ENCODE measurements around the gene ASXL2.

ASXL2 gene

GRCh38 chr2:25816249-25816648 lies 62.0 kb downstream of the ASXL2 start:
- no peak for TF ChIP-seq CTCF (IDR thresholded peaks at IDR 0.05; ENCODE audit: low read depth, low read length)
- H3K4me1 ChIP-seq = peaks cover 8% of the 10 kb centered on the region
- DNase-seq = no peak

GRCh38 chr2:25814681-25815080 lies 63.6 kb downstream of the ASXL2 start:
- Histone ChIP-seq H3K4me1 (peaks cover 8% of the 10 kb centered on the region), H3K9me3 (no peaks in the 10 kb centered on the region), H3K27me3 (no peaks in the 10 kb centered on the region), H3K36me3 (no peaks in the 10 kb centered on the region; the same call in 1 of the 2 replicates), H3K4me3 (ENCODE audit: low read depth, low read length) (no peak overlapping the region)
- DNase-seq = no peak
- TF ChIP-seq CTCF (IDR thresholded peaks at IDR 0.05; ENCODE audit: low read depth, low read length) = no peak

More at GRCh38 chr2:25816249-25816648, 62.0 kb downstream of the ASXL2 start:
- Histone ChIP-seq H3K4me3 (ENCODE audit: low read depth, low read length) (no peak overlapping the region), H3K36me3 (no peaks in the 10 kb centered on the region), H3K9me3 (no peaks in the 10 kb centered on the region), H3K27me3 (no peaks in the 10 kb centered on the region)

- TF ChIP-seq CTCF (IDR thresholded peaks at IDR 0.05; ENCODE audit: low read depth, low read length) = no peak
- peaks cover 6% of the 10 kb centered on the region for H3K36me3 ChIP-seq
- peaks cover 8% of the 10 kb centered on the region for H3K4me1 ChIP-seq
- DNase-seq = no peak
- no peak overlapping the region for H3K4me3 ChIP-seq (ENCODE audit: low read depth, low read length)
- H3K27me3 ChIP-seq = no peaks in the 10 kb centered on the region
- H3K9me3 ChIP-seq = no peaks in the 10 kb centered on the region
These were observed 67.9 kb downstream of the ASXL2 start for GRCh38 chr2:25810428-25810827.

- H3K27me3 ChIP-seq = no peaks in the 10 kb centered on the region
- TF ChIP-seq CTCF (IDR thresholded peaks at IDR 0.05; ENCODE audit: low read depth, low read length) = no peak
- no peak overlapping the region for H3K4me3 ChIP-seq (ENCODE audit: low read depth, low read length)
- H3K9me3 ChIP-seq = no peaks in the 10 kb centered on the region
- H3K4me1 ChIP-seq = peaks cover 5% of the 10 kb centered on the region
- peaks cover 13% of the 10 kb centered on the region for H3K36me3 ChIP-seq
- no peak for DNase-seq
These were observed 68.6 kb downstream of the ASXL2 start for GRCh38 chr2:25809646-25810045.

- Histone ChIP-seq H3K4me1 (no peaks in the 10 kb centered on the region; the same call in 1 of the 2 replicates), H3K36me3 (peaks cover 30% of the 10 kb centered on the region), H3K9me3 (no peaks in the 10 kb centered on the region), H3K27me3 (no peaks in the 10 kb centered on the region), H3K4me3 (ENCODE audit: low read depth, low read length) (no peak overlapping the region)
- DNase-seq = no peak
- no peak for TF ChIP-seq CTCF (IDR thresholded peaks at IDR 0.05; ENCODE audit: low read depth, low read length)
These were observed 70.3 kb downstream of the ASXL2 start for GRCh38 chr2:25808006-25808383.

GRCh38 chr2:25806941-25807340 lies 71.3 kb downstream of the ASXL2 start:
- H3K9me3 ChIP-seq = no peaks in the 10 kb centered on the region
- no peak overlapping the region for H3K4me3 ChIP-seq (ENCODE audit: low read depth, low read length)
- H3K27me3 ChIP-seq = no peaks in the 10 kb centered on the region
- no peak for DNase-seq
- H3K4me1 ChIP-seq = no peaks in the 10 kb centered on the region; the same call in 1 of the 2 replicates
- no peak for TF ChIP-seq CTCF (IDR thresholded peaks at IDR 0.05; ENCODE audit: low read depth, low read length)
- peaks cover 35% of the 10 kb centered on the region for H3K36me3 ChIP-seq

All from BE2C (cell line).